HG02885 (cell line): ENCODE results near the gene IL31.

ENCODE experiments used
- ATAC-seq: cut with Tn5 transposase; IDR thresholded peaks from one replicate; pipeline ENCODE4 v1.9.1; 2021; ENCODE audit warnings: mild to moderate bottlenecking; ENCODE audit not compliant: unreplicated experiment, poor library complexity

Gene IL31

DNA sequence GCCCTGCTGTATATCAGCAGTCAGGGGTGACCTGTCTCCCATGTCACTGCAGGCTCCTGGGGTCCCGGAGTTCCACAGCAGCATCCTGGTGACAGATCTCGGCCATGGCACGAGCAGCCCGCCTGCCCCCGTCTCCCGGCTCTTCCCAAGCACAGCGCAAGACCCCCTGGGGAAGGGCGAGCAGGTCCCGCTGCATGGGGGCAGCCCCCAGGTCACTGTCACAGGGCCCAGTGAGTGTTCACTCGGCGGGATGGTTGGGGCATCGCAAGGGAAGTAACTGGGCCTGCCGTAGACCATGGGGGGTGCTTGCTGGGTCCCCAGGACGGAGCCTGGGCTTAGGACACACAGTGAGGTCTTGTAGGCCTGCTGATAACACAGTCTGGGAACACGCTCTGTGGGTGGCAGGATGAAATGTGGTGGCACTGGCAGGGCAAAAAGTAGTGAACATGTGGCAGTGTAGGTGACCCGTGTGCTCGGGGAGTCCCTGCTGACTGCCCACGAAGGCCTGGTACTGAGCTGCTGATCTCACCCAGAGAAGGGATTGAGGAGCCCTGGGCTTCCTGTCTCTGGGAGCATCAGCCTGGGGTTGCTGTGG lies 38.5 kb downstream of the IL31 start:
- ATAC-seq = no peak

DNA sequence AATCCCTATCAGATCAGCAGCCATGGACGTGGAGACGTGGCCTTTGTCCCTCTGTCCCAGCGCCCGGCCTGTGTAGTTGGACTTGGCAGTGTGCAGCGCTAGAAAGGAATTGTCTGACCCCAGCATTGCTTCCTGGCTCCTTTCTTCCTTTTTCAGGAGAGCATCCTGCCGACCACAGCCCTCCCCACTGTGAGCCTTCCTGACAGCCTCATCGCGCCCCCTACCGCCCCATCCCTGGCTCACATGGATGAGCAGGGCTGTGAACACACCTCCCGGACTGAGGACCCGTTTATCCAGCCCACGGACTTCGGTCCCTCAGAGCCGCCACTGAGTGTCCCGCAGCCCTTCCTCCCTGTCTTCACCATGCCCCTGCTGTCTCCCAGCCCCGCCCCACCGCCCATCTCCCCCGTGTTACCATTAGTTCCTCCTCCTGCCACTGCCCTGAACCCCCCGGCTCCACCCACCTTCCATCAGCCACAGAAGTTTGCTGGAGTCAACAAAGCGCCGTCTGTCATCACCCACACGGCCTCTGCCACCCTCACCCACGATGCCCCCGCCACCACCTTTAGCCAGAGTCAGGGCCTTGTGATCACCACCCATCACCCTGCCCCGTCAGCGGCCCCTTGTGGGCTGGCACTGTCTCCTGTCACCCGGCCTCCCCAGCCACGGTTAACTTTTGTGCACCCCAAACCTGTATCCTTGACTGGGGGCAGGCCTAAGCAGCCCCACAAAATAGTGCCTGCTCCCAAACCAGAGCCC lies 40.6 kb downstream of the IL31 start:
- no peak for ATAC-seq

DNA sequence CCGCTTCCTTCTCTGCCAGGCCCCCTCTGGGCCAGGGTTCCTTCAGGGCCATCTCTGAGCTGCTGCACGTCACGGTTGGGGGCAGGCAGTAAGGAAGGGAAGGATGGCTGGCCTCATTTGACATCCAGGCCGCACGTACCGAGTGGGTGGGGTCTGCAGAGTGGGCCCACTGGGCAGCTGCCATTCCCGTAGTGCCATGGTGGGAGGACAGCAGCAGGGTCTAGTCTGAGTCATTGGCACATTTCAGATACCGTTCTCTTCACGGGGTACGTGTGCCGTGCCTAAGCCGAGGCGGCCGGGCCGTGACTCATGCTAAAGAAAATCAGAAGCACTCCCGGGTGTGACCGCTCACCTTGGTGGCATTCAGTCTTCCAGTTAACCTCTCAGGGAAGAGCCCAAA lies 43.9 kb downstream of the IL31 start:
- no peak for ATAC-seq

DNA sequence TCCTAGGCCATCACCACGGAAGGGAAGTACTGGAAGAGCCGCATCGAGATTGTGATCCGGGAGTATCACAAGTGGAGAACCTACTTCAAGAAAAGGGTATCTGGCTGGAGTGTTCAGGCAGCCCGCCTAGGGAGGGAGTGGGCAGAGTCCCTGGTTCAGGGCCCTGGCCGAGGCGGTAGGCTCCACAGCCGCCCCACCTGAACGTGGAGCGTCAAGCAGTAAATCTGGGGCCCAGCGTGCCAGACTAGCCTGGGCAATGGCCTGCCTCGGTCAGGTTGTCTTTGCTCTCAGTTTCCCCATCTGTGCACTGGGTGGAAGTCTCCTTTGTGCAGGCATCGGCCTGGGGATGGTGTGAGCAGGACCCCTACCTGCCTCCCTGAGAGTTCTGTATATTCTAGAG lies 44.9 kb downstream of the IL31 start:
- no peak for ATAC-seq

DNA sequence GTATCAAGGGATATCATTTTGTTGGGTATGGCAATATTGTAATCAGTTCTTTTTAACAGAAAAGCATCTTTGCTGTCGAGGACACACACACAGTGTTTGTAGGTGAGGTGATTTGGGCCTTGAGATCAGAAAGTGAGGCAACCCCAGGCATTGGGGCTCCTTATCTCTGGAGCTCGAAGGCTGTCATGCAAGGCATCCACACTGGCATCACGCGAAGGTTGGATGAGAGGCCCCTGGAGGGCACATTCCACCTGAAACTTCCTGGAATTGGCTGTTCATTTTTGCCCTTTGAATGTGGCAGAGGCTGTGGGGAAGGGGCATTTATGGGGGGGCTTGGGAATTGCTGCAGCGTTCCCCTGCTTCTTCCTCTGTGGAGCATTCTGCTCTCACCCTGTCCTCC lies 45.5 kb downstream of the IL31 start:
- ATAC-seq = no peak

DNA sequence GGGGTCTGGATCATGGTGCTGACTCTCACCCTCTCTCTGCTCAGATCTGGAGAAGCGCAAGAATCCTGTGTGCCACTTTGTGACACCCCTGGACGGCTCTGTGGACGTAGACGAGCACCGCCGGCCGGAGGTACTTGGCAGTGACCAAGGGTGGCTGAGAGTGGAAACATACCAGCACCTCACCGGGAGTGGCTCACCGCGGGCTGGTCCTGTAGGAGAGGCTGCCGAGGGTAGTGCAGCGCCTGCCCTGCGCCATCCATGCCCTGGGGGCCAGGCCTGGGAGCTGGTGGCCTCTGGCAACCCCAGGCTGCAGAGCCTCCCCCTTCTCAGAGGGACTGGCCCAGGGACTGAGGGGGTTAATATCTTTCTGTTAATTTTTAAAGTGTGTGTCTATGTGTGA lies 46.2 kb downstream of the IL31 start:
- no peak for ATAC-seq

DNA sequence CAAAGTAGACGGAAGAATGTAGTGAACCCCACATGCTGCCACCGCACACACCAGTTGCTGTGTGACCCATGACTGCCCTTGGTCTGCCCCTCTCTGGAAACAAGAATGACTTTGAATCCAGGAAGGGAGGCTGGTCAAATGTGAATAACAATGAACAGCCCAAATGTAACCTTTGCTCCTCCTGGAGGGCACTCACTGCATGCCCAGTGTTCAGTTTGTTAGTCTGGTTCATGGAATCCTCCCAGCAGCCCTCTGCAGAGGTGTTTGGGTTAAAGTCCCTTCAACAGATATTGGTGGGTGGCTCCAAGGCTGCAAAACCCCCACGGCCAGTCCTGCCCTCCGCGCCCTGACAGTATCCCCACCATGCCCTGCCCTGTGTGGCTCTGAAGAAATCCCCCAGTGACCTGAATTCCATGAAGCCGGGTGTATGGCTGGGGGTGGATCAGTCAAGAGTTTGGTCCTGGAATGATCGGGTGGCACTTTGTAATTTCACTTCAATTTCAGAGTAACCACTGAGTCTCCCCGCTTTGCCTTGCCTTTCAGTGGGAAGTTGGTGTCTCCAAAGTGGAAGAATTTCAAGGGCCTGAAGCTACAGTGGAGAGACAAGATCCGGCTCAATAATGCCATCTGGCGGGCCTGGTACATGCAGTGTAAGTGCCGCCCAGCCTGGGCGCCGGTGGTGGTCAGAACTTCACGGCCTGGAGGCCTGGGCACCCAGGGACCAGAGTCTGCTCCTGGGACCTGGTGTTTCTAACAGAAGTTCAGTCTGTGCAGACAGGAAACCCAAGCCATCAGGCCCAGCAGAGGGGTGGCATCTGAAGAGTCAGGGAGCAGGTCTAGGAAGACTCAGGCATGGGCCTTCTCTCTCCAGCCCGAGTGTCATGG lies 47.1 kb downstream of the IL31 start:
- no peak for ATAC-seq

DNA sequence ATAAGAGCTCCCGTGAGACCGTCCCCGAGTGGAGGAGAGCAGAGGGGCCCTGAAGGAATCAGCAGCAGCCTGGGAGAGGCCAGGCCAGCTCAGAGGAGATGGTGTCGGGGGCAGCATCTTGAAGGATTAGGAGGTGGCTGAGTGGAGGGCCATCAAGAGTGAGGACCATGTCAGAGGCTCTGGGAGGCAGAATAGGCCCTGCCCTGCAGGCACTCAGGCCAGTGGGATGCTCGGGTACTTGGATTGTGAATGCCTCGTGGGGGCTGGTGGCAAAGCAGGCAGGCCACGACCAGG lies 47.7 kb downstream of the IL31 start:
- ATAC-seq = no peak

DNA sequence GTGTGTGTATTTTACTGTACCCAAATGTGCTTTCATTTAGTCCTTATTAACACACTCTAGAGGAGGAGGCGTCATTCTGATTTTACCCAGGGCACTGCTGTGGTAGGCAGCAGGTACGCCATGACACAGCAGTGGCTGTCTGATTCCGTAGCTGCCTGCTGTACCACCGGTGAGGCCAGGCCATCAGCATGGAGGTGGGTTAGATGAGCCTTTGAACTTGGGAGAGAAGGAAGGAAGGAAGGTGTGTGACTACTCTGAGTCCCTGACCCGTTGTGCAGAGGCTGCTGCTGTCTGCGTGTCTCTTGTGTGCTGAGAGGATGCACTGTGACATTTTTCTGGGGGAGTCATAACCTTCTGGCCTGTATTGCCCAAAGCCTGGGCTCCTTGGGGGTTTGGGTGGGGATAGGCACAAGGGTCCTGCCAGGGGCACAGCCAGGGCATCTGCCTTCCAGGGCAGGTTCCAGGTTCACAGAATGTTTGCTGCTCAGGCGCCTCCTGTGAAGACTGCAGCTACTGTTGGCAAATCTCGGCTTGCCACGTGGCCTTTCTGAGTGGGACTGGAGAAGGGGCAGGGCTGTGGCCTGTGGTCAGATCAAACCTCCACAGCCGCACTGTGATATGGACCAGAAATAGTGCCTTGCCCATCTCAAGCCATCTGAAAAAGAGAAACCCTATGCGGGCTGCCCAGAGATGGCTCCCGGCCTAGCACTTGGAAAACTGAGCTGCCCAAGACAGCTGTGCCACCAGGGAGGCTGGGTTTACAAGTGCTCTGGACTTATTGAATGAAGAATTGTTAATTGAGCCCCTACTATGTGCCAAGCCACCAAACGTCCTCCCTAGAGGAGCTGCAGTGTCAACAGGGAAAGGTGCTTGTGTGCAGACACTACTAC lies 48.3 kb downstream of the IL31 start:
- no peak for ATAC-seq

DNA sequence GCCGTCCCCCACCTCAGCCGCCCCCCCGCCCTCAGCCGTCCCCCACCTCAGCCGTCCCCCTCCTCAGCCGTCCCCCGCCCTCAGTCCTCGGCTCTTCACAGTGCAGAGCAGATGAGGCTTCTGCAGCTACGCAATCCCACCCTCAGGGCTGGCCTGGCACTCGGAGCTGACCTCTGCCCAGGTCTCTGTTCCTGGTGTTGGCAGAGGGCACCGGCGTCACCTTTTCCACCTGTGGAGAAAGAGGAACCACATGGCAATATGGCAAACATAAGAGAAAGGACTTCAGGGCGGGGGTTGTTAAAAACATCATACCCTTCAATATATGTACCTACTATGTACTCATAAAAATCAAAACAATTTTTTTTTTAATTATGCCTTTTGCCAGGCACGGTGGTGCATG lies 49.7 kb downstream of the IL31 start:
- ATAC-seq = no peak

DNA sequence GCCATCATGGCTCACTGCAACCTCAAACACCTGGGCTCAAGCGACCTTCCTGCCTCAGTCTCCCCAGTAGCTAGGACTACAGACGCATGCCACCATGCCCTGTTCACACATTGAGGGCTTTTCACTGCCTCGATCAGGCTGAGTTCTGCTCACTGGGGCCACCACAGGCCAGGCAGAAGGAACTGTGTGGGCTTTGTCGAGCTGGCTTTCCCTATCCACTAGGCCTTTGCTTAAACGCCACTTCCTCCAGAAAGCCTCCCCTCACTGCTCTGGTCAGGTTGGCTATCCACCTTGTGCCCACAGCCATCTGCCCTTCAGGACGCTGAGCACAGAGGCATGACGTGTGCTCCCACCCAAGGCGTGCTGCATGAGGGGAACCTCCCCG lies 50.3 kb downstream of the IL31 start:
- no peak for ATAC-seq

DNA sequence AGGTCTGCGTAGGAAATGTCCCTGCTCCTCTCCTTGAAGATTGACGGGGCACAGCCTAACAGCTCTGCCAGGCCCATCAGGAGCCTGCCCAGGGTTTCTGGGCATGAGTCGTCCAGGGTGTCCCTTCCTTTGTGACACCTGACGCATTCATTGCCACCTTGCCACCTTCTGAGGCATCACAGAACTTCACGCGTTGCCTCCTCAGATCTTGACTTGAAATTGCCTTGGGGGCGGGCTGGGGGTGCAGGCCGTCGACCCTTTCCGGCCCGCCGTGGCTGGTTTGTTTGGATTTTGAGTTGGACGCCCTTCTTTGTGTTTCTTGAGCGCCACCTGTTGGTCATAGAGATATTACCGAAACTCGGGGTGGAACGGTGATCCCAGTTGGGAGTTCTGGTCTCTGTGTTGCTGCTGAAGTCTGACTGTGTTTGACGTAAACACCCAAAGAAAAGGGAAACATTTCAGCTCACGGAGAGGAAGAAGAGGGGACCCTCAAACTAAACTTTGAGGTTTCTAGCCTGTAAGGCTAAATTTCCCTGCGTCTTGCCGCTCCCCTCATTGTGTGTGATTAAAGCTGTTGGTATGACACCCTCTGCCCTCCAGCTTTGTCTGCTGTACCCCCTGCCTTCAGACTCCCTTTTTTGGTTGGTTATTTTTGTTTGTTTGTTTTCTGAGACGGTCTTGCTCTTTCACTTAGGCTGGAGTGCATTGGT lies 50.8 kb downstream of the IL31 start:
- no peak for ATAC-seq
